T-helper 1 cell (primary cell): ENCODE measurements around the gene USP54.
A peak's percentile ranks its signal among the peaks of the same experiment; 100 is the strongest.
"Not testable (repeated sequence)": the region's sequence is repeated elsewhere in the genome, so short reads cannot be mapped to it uniquely, and the experiment has no call there.

Experiments
- DNase-seq, 5 donors: peaks; one replicate each; pipeline ENCODE4 v3.0.0-alpha.2; 2012 to 2020

The USP54 gene

GRCh38 chr10:73589563-73590126 is 1.5 kb downstream of the USP54 start:
- no peak for DNase-seq

DNA sequence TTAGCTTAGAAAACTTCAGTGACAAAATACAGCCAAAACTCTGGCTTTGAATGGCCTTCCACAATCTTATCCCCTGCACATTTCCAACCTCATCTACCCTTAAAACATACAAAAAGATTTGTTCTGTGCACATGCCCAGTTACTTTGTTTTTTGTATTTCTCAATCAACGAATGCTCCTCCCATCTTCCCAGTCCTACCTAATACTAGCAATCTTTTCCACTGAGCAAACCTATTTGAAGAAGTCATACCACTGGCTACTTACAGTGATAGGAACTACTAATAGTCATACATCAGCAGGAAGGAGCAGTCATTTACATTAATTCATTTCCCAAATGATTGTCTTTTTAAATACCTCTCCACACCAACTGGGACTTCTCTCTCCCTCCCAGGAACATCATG is 2.5 kb downstream of the USP54 start:
- DNase-seq: no peak

GRCh38 chr10:73586583-73586984 is 4.6 kb downstream of the USP54 start:
- no peak for DNase-seq

DNA sequence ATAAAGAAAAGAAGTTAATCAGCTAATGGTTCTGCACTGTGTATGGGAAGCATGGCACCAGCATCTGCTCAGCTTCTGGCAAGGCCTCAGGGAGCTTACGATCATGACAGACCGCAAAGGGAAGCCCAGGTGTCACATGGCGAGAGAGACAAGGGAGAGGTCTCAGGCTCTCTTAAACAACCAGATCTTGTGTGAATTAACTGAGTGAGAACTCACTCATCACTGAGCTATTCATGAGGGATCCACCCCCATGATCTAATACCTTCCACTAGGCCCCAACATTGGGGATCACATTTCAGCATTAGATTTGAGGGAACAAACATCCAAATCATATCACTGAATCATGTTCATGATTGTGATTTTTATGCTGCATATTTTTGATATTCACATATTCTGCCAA is 5.8 kb downstream of the USP54 start:
- DNase-seq: no peak

- DNase-seq: no peak
These were observed 6.4 kb downstream of the USP54 start for GRCh38 chr10:73584737-73585136.

GRCh38 chr10:73581918-73582317 is 9.2 kb downstream of the USP54 start:
- no peak for DNase-seq

DNA sequence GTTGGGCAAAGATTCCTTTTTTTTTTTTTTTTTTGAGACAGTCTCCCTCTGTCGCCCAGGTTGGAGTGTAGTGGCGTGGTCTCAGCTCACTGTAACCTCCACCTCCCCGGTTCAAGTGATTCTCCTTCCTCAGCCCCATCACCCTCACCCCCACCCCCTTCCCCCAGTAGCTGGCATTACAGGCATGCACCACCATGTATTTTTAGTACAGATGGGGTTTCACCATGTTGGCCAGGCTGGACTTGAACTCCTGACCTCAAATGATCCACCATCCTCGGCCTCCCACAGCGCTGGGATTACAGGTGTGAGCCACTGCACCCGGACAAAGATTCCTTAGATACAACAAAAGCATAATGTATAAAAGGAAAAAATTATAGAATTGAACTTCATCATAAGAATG is 12.2 kb downstream of the USP54 start:
- not testable (repeated sequence) for DNase-seq

DNA sequence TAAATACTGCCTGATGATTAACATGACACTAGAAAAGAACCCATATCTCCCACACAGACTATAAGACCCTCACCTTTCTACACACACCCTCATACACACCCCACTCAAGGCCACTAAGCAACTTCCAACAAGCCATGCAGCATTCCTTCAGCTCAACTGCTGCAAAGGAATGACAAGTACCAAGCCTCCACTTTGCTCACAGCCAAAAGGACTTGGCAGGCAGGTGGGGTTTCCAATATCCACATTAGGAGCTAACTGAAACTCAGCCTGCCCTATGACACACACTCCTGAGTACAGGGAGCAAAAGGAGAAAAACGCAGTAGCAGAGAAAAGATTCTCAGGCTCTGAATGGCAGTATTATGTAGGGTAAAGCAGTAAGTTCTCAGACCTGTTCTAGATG is 13.4 kb downstream of the USP54 start:
- no peak for DNase-seq

DNA sequence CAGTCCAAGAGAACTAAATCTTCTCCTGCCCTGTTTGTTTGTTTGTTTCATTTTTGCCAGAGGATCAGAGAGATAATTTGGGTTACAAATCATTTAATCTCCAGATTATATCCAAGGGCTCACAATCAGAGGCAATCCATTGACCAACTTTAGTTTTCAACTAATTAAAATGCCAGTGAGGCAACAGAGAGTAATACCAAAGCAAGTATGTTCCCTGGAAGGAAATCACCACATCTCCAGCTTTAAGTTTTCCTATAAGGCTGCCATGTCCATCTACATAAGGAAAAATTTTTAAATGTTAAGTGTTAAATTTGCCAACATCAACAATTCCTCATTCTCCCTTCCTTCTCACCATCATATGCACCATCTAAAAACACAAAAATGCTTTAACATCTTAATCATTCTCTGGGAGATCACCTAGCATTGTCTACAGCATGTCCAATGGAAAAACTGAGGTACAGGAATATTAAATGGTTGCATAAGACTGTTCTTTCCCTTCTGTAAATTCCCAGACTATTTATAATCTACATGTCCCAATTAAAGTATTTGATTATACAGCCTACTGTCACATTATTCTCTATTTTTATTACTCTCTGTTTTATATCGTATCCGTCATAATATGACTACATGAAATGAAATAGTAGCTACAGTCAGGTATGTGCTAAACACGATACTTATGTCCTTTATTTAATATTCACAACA is 14.1 kb downstream of the USP54 start:
- no peak for DNase-seq

DNA sequence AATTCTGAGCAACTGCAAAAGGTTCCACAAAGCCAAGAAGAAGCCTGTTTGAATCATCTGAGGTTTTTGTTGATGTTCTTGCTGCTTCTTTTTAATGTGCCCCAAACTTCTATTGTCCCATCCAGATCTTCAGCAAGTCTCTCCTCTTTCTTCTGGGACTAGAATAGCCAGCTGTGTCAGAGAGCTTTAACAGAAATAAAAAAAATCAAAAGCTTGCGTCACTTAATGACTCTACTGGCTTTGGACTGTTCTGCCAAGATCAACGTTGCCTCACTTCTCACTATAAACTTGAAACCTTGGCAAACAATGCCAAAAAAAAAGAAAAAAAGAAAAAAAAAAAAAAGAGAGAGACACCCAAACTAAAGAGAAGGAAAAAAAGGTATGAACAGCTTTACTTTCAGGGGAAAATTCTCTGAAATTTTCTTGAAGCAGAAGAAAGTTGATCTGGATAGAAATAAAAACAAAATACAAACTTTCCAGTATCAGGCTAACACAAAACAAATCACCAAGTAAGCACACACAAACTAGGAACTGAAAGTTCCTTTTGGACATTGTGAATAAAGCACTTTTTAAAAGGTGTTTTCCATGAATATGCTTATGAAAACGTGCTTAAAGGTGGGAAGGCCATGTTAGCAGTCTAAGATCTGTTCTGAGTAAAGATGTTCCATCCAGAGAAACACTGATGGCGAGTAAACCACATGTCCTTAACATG is 14.8 kb downstream of the USP54 start:
- DNase-seq: no peak

DNA sequence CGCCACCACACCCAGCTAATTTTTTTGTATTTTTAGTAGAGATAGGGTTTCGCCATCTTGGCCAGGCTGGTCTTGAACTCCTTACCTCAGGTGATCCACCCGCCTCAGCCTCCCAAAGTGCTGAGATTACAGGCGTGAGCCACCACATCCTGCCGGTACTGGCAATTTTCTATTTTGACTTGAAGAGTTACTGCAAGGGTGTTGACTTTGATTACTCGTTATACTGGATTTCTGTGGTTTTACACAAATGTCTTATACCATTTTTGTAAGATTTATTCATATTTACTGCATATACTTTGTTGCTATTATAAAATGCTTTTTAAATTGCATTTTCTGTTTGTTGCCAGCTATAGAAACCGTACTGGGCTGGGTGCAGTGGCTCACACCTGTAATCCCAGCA is 24.1 kb downstream of the USP54 start:
- not testable (repeated sequence) for DNase-seq

DNA sequence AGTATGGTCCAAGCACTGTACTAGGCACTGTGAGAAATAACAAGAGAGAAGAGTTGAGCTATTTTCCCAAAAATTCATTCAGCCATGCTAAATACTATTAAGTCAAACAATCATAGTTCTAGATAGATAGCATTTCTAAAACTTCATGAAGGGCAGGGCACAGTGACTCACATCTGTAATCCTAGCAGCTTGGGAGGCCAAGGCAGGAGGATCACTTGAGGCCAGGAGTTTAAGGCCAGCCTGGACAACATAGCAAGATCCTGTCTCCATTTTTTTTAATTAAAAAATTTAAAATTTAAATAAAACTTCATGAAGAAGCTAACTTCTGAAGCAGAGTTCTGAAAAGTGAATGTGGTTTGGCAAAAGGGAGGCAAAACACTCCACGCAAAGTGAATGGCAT is 29.9 kb downstream of the USP54 start:
- DNase-seq: no peak

GRCh38 chr10:73559590-73559989 is 31.6 kb downstream of the USP54 start:
- no peak for DNase-seq

DNA sequence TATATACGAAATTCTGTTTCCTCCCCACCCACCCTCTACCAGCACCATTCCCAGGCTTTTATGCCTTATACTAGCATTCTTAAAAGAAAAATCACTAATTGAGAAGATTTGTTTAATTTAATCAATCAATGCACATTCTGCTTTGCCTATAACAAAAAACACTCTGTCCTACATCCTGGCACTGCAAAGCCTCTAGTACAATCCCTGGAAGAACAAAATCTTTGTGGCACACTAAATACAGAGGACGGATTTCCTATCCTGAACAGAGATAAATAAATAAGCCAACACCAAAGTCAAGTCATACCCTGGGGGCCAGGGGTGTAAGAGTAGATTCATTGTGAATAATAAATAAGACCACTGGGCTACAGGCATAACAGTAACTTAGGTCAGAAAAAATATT is 34.3 kb downstream of the USP54 start:
- DNase-seq: no peak

GRCh38 chr10:73554721-73555120 is 36.4 kb downstream of the USP54 start:
- no peak for DNase-seq

DNA sequence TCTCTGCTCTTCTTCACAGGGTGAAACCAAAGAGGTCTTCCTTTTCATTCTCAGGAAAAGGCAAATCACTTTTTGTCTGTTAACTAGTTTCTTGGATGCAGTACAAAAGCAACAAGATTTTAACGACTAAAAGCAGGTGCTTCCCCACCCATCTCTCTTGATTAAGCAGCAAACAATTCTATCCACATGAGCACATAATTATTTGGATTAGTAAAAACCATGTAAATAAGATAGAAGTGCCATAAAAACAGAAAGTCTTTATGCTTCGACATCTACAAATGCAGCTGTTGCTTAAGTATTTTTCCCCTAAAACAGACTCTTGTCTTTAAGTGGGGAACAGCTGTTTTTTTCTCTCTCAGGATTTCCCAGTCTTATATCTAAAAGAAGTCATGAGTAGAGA is 37.4 kb downstream of the USP54 start:
- no peak for DNase-seq

GRCh38 chr10:73552819-73553715 is 38.1 kb downstream of the USP54 start:
- DNase-seq: no peak

- DNase-seq: no peak
These were observed 39.6 kb downstream of the USP54 start for GRCh38 chr10:73551515-73551914.

- no peak for DNase-seq
These were observed 45.8 kb downstream of the USP54 start for GRCh38 chr10:73545357-73545756.

GRCh38 chr10:73537709-73538108 is 53.4 kb downstream of the USP54 start:
- DNase-seq: no peak

DNA sequence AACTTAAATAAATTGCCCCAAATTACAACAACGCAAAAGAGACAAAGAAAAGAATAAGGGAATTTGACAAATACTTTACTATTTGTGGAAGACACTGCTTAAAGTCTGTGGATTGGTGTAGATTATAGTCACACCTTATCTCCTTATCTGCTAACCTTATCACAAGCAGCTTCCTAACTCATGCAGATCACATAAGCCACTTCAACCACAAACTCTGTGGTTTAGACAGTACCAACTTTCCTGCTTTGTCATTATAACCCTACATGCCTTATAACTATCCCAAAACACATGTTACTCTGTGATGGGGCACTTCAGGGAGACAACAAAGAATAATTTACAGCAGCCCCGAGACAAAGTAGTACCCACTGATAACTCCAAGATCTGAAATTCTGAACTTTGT is 53.9 kb downstream of the USP54 start:
- peak in 1 of 5 donors; percentile 6 for DNase-seq

DNA sequence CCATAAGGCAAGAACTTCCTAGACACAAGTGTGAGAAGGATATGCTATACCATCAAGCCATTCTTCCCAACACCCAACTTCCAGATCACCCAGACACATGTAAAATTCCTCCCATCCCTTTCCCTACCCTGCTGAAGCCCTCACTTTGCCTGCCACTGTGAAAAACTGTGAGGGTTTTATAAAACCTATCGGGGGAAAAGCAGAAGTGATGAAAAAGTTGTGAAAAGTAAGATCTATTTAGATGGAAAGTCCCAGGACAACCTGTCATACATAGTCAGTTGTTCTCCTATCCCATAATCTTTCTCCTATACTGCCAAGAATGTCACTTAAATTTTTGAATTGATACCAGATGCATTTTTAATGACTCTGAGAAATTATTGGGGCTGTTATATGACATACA is 56.3 kb downstream of the USP54 start:
- no peak for DNase-seq
